Frontal cortex (tissue), 4 donors: ENCODE data around the gene C2orf68. TPM values are rescaled to one million over a fixed set of nuclear protein-coding genes. Genes with fewer than 3 reads are reported as not detected.
A peak's percentile ranks its signal among the peaks of the same experiment; 100 is the strongest.
"Not testable (repeated sequence)": the region's sequence is repeated elsewhere in the genome, so short reads cannot be mapped to it uniquely, and the experiment has no call there.

Experiments
- DNase-seq, 2 donors: peaks; one replicate each; pipeline ENCODE4 v3.0.0; 2012; ENCODE audit warnings: low spot score in 2 of 2
- FAIRE-seq: peaks from 2 replicates; lab custom pipeline; 2012; peaks lifted over from hg19 to GRCh38; lab: Jason Lieb, UNC
- total RNA-seq: library from RNA; depleted of rRNA; stranded (reverse); fragments of >200 nt; gene quantifications from one replicate; pipeline ENCODE4 v1.2.3, GENCODE V29; 2014
- donor health status: control.
- donor health status: control.
- donor health status: control.

Gene C2orf68
- total RNA-seq, 1 donor from 2014 or later = 22.8 TPM

- FAIRE-seq (no peak), DNase-seq (peak in 1 of 2 donors; percentile 39)
Observed at GRCh38 chr2:85584857-85585780, 26.7 kb downstream of the C2orf68 start.

- FAIRE-seq (no peak), DNase-seq (peak; percentile 49 to 62)
Observed at GRCh38 chr2:85584354-85584856, 27.5 kb downstream of the C2orf68 start, which contains the start of gene VAMP5. Gene VAMP5, plus strand, starts transcription at chr2:85584431. Its CDS starts 60 bp downstream, at chr2:85584491.

- FAIRE-seq (no peak), DNase-seq (no peak)
Observed at GRCh38 chr2:85583667-85584353, 28.1 kb downstream of the C2orf68 start.

- no peak for DNase-seq
- no peak for FAIRE-seq
Observed at GRCh38 chr2:85582492-85582891, 29.4 kb downstream of the C2orf68 start.

GRCh38 chr2:85580206-85580605, 31.7 kb downstream of the C2orf68 start:
- no peak for DNase-seq
- FAIRE-seq = no peak

GRCh38 chr2:85579266-85579935, 32.5 kb downstream of the C2orf68 start:
- DNase-seq = peak; percentile 34 to 49
- FAIRE-seq = no peak

- no peak for FAIRE-seq
Observed at GRCh38 chr2:85578243-85579180, 33.4 kb downstream of the C2orf68 start.

GRCh38 chr2:85577386-85578242, 34.3 kb downstream of the C2orf68 start, which contains the start of gene VAMP8:
Gene VAMP8, plus strand, starts transcription at chr2:85577586. Its CDS starts 61 bp downstream, at chr2:85577647.
- no peak for FAIRE-seq

More at GRCh38 chr2:85578243-85579180, 33.4 kb downstream of the C2orf68 start:
- no peak for DNase-seq

GRCh38 chr2:85577063-85577385, 34.8 kb downstream of the C2orf68 start:
- DNase-seq = no peak
- FAIRE-seq = no peak

More at GRCh38 chr2:85577386-85578242, 34.3 kb downstream of the C2orf68 start, which contains the start of gene VAMP8:
- DNase-seq = no peak

- FAIRE-seq (no peak), DNase-seq (no peak)
Observed at GRCh38 chr2:85575739-85576138, 36.1 kb downstream of the C2orf68 start.

GRCh38 chr2:85566265-85566664, 45.6 kb downstream of the C2orf68 start:
- DNase-seq (no peak), FAIRE-seq (no peak)

GRCh38 chr2:85564144-85564563, 47.7 kb downstream of the C2orf68 start:
- DNase-seq = no peak
- FAIRE-seq = no peak

- FAIRE-seq = no peak
- peak; percentile 75 to 90 for DNase-seq
Observed at GRCh38 chr2:85561280-85562212, 50.3 kb downstream of the C2orf68 start, which contains the start of gene GGCX. Gene GGCX, minus strand, starts transcription at chr2:85561493. Its CDS starts 65 bp downstream, at chr2:85561428.

- FAIRE-seq (no peak), DNase-seq (no peak)
Observed at GRCh38 chr2:85560812-85561279, 51.0 kb downstream of the C2orf68 start.

GRCh38 chr2:85560403-85560726, 51.5 kb downstream of the C2orf68 start:
- DNase-seq, FAIRE-seq: not testable (repeated sequence)

GRCh38 chr2:85558160-85558559, 53.7 kb downstream of the C2orf68 start:
- FAIRE-seq (no peak), DNase-seq (no peak)

- DNase-seq (no peak), FAIRE-seq (no peak)
Observed at GRCh38 chr2:85557130-85557529, 54.7 kb downstream of the C2orf68 start.
